B cell (primary cell): ENCODE results near the gene TJP3. TPM values are rescaled to one million over a fixed set of nuclear protein-coding genes. Genes with fewer than 3 reads are reported as not detected.

ENCODE experiments used
- ATAC-seq: fragments of 200-7000 bp; cut with Tn5 transposase; one replicate; pipeline ENCODE4 v1.10.0; 2021; ENCODE audit warnings: low read depth, mild to moderate bottlenecking, moderate number of reproducible peaks, moderate library complexity
- CTCF ChIA-PET: fragments of 350-600 bp; sonication (Branson Sonifier 250); formaldehyde crosslinking; loops from one replicate; lab custom pipeline; 2021; ENCODE audit warnings: antibody characterized with exemption, inconsistent platforms; lab: Charles Lee
- POLR2A ChIA-PET: fragments of 350-600 bp; sonication (Branson Sonifier 250); formaldehyde crosslinking; loops from one replicate; lab custom pipeline; 2021; ENCODE audit warnings: antibody characterized with exemption; lab: Charles Lee
- DNase-seq: peaks from one replicate; pipeline ENCODE4 v3.0.0; 2013
- H2AFZ ChIP-seq: 2 replicates; pipeline ENCODE4 v1.6.1; 2012; ENCODE audit warnings: mild to moderate bottlenecking, low read depth, low read length; ENCODE audit not compliant: insufficient read depth, poor library complexity, severe bottlenecking
- H3K27ac ChIP-seq, 2 donors: 1 replicate in 1 of 2; 2 replicates in 1 of 2; pipeline ENCODE4 v1.5.1; 2012 to 2013; ENCODE audit warnings: low read length in 2 of 2, mild to moderate bottlenecking in 2 of 2, moderate library complexity in 1 of 2
- H3K27me3 ChIP-seq, 4 experiments: fragments of 200-600 bp in 1 of 4; sonication (generic) in 1 of 4; replicated peaks in 1 of 4; 1 replicate in 2 of 4; 2 replicates in 2 of 4; pipeline versions ENCODE4 v1.6.1 to v1.7.0; 2013 to 2016; ENCODE audit warnings: low read length in 3 of 4, mild to moderate bottlenecking in 2 of 4, mixed read lengths in 1 of 4, moderate library complexity in 1 of 4; ENCODE audit not compliant: insufficient read depth in 4 of 4, control insufficient read depth in 3 of 4; ENCODE audit errors: control extremely low read depth in 1 of 4
- H3K36me3 ChIP-seq, 2 experiments: replicated peaks in 1 of 2; 1 replicate in 1 of 2; 2 replicates in 1 of 2; pipeline versions ENCODE4 v1.6.1 to v1.7.1; 2013; ENCODE audit warnings: low read length in 1 of 2; ENCODE audit not compliant: insufficient read depth in 2 of 2, control insufficient read depth in 1 of 2; ENCODE audit errors: control extremely low read depth in 1 of 2, extremely low read depth in 1 of 2
- H3K4me1 ChIP-seq, 2 donors: fragments of 200-600 bp in 1 of 2; sonication (generic) in 1 of 2; 1 replicate in 1 of 2; 2 replicates in 1 of 2; pipeline versions ENCODE4 v1.5.1 to v1.6.1; 2013 to 2017; ENCODE audit warnings: low read length in 2 of 2; ENCODE audit not compliant: control insufficient read depth in 2 of 2, insufficient read depth in 2 of 2
- H3K4me2 ChIP-seq: replicated peaks from 2 replicates; pipeline ENCODE3; 2012; ENCODE audit warnings: mild to moderate bottlenecking, low read depth, low read length; ENCODE audit not compliant: poor library complexity, severe bottlenecking
- H3K4me3 ChIP-seq, 5 experiments: fragments of 200-600 bp in 1 of 5; sonication (generic) in 1 of 5; 1 replicate in 3 of 5; 2 replicates in 2 of 5; pipeline versions ENCODE4 v1.5.1 to v1.7.0; 2011 to 2016; ENCODE audit warnings: low read length in 4 of 5, mild to moderate bottlenecking in 4 of 5, low read depth in 2 of 5, control low read depth in 1 of 5, moderate library complexity in 1 of 5; ENCODE audit not compliant: insufficient read depth in 1 of 5; ENCODE audit errors: control extremely low read depth in 1 of 5, extremely low read depth in 1 of 5
- H3K79me2 ChIP-seq: fragments of 200-600 bp; sonication (generic); one replicate; pipeline ENCODE4 v1.6.0; 2016; ENCODE audit warnings: low read length; ENCODE audit not compliant: control insufficient read depth, insufficient read depth
- H3K9ac ChIP-seq: fragments of 200-600 bp; sonication (generic); 2 replicates; pipeline ENCODE4 v1.6.1; 2017; ENCODE audit warnings: mild to moderate bottlenecking, low read length, moderate library complexity
- H3K9me3 ChIP-seq, 3 donors: one replicate each; pipeline versions ENCODE4 v1.6.1 to v1.7.1; 2013; ENCODE audit warnings: low read length in 2 of 3; ENCODE audit not compliant: control insufficient read depth in 2 of 3, insufficient read depth in 1 of 3; ENCODE audit errors: control extremely low read depth in 1 of 3
- H4K20me1 ChIP-seq: 2 replicates; pipeline ENCODE4 v1.6.0; 2012; ENCODE audit warnings: mild to moderate bottlenecking, low read length; ENCODE audit not compliant: insufficient read depth, control insufficient read depth, poor library complexity, severe bottlenecking
- H3K27ac Mint-ChIP-seq: one replicate; pipeline ENCODE4 v1.8.0; 2021; ENCODE audit warnings: mixed read lengths
- H3K27me3 Mint-ChIP-seq: one replicate; pipeline ENCODE4 v1.8.0; 2021; ENCODE audit warnings: mixed read lengths
- H3K4me1 Mint-ChIP-seq: one replicate; pipeline ENCODE4 v1.8.0; 2021; ENCODE audit warnings: mixed read lengths
- H3K4me3 Mint-ChIP-seq: one replicate; pipeline ENCODE4 v1.8.0; 2021; ENCODE audit warnings: mixed read lengths
- H3K9me3 Mint-ChIP-seq: one replicate; pipeline ENCODE4 v1.8.0; 2022; ENCODE audit warnings: mixed read lengths; ENCODE audit not compliant: insufficient read depth
- EZH2 ChIP-seq: IDR thresholded peaks from 2 replicates; pipeline ENCODE4 v1.6.1; 2012; ENCODE audit warnings: borderline replicate concordance, low read depth, mild to moderate bottlenecking, moderate library complexity, low read length; ENCODE audit not compliant: insufficient read depth, poor library complexity, severe bottlenecking
- WGBS: methylation state at CpG from one replicate; pipeline ENCODE4 v1.1.5; 2013; ENCODE audit warnings: missing lambda C conversion rate; ENCODE audit not compliant: insufficient coverage; 5-methylcytosine and 5-hydroxymethylcytosine counted together
- intact Hi-C: fragments of 100-400 bp; cut with micrococcal nuclease; formaldehyde crosslinking; loops from one replicate; pipeline ENCODE4 v1.10.0; 2022
- polyA plus RNA-seq: library from polyadenylated mRNA; depleted of rRNA; stranded (reverse); fragments of >200 nt; gene quantifications from 2 replicates; pipeline ENCODE4 v1.2.3, GENCODE V29; 2012
- total RNA-seq, 2 donors: library from RNA; stranded (reverse); fragments of 120-200 nt in 1 of 2; gene quantifications; 1 replicate in 1 of 2; 2 replicates in 1 of 2; pipeline versions ENCODE4 v1.2.3 to v1.2.4, GENCODE V29; 2013 to 2022
- TF ChIP-seq, protein P1 (sequence below): fragments of 200-600 bp; IDR thresholded peaks from one replicate; pipeline ENCODE4 v1.8.0; 2022; ENCODE audit warnings: antibody characterized with exemption, mild to moderate bottlenecking

TJP3 gene
- total and polyA plus RNA-seq, 2 donors (not counting 1 experiment from before 2014, with no cell fraction given), result 2.1 to 2.9 TPM

DNA sequence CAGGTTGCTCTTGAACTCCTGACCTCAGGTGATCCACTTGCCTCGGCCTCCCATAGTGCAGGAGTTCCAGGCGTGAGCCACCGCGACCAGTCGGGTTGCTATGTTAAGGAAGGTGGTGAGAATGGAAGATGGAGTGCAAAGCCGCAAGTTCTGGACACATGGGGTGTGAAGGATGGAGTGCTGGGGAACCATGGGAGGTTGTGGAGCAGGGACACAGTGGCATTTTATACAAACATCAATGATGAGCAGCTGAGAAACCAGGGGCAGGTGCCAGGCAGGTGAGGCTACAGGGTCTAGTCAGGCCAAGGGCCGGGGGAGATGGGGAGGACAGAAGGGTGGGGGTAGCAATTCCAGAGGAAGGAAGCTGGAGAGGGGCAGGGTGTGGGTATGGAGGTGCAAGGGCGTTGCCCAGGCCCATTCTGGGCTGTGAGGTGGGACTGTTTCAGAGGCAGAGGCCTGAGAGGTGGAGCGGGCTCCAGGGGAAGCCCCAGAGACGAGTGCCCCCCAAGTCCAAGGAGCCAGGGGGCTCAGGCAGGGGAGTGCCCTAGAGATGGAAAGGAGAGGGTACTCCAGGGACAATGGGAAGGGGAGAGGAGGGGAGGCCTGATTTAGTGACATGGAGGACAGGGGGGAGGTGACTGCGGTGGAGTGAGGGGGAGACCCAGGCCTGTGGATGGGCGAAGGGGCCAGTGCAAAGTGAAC, 65.8 kb downstream of the TJP3 start:
- no peak overlapping the region for H3K27ac Mint-ChIP-seq
- WGBS, result 90% methylated on average over 12 of the region's 12 CpGs
- H3K4me3 ChIP-seq, result no peak overlapping the region

More for the DNA sequence above, 65.8 kb downstream of the TJP3 start:
- Mint-ChIP-seq H3K27me3 (no peaks in the 10 kb centered on the region), H3K4me3 (no peak overlapping the region), H3K9me3 (no peaks in the 10 kb centered on the region), H3K4me1 (no peaks in the 10 kb centered on the region)
- Histone ChIP-seq H3K27me3 (no peaks in the 10 kb centered on the region), H2AFZ (no peak overlapping the region), H3K9ac (no peak overlapping the region), H3K79me2 (no peaks in the 10 kb centered on the region), H4K20me1 (peaks cover 6% of the 10 kb centered on the region), H3K4me2 (no peak overlapping the region), H3K27ac (no peak overlapping the region), H3K4me1 (no peaks in the 10 kb centered on the region), H3K36me3 (peaks cover 0 to 2% of the 10 kb centered on the region in 2 experiments), H3K9me3 (no peaks in the 10 kb centered on the region)
- TF ChIP-seq, protein P1, sequence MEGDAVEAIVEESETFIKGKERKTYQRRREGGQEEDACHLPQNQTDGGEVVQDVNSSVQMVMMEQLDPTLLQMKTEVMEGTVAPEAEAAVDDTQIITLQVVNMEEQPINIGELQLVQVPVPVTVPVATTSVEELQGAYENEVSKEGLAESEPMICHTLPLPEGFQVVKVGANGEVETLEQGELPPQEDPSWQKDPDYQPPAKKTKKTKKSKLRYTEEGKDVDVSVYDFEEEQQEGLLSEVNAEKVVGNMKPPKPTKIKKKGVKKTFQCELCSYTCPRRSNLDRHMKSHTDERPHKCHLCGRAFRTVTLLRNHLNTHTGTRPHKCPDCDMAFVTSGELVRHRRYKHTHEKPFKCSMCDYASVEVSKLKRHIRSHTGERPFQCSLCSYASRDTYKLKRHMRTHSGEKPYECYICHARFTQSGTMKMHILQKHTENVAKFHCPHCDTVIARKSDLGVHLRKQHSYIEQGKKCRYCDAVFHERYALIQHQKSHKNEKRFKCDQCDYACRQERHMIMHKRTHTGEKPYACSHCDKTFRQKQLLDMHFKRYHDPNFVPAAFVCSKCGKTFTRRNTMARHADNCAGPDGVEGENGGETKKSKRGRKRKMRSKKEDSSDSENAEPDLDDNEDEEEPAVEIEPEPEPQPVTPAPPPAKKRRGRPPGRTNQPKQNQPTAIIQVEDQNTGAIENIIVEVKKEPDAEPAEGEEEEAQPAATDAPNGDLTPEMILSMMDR, result no peak
- TF ChIP-seq EZH2, result no peak
- ChIA-PET POLR2A (no interaction called here), CTCF (no interaction called here)
- intact Hi-C loops, result no loop called here
- ATAC-seq (no peak), DNase-seq (no peak)
